ENCODE measurements around the gene EXOC6B.

- TF ChIP-seq CTCF (IDR thresholded peaks at IDR 0.05), result no peak
- no peak for TF ChIP-seq POLR2A (IDR thresholded peaks at IDR 0.05)
These were observed 562.6 kb downstream of the EXOC6B start for GRCh38 chr2:72263043-72263775.
